ENCODE results near the gene NUDC. TPM values are rescaled to one million over a fixed set of nuclear protein-coding genes. Genes with fewer than 3 reads are reported as not detected.
"Not testable (repeated sequence)": the region's sequence is repeated elsewhere in the genome, so short reads cannot be mapped to it uniquely, and the experiment has no call there.

NUDC gene
- 84.9 TPM for polyA plus RNA-seq (ENCODE audit: insufficient read length)
- long read RNA-seq, donor 1, transcript NUDC-201 (9 exons, 1,800 nt), result major isoform, 46 of 85 reads
- long read RNA-seq, donor 1, partial matches to known transcripts, result 35 of 85 reads
- long read RNA-seq, donor 1, other reads (novel, unspliced or antisense), result 0 of 85 reads
- long read RNA-seq, donor 2, transcript NUDC-201 (9 exons, 1,800 nt), result major isoform, 40 of 63 reads
- long read RNA-seq, donor 2, partial matches to known transcripts, result 19 of 63 reads
- long read RNA-seq, donor 2, other reads (novel, unspliced or antisense), result 0 of 63 reads
- long read RNA-seq, donor 3, transcript NUDC-201 (9 exons, 1,800 nt), result major isoform, 31 of 61 reads
- long read RNA-seq, donor 3, partial matches to known transcripts, result 28 of 61 reads
- long read RNA-seq, donor 3, other reads (novel, unspliced or antisense), result 0 of 61 reads
- long read RNA-seq, donor 4, partial matches to known transcripts, result 0 of 4 reads
- long read RNA-seq, donor 4, other reads (novel, unspliced or antisense), result 0 of 4 reads
- long read RNA-seq, donor 5, transcript NUDC-204 (2 exons, 607 nt), result minor isoform, 6 of 143 reads
- long read RNA-seq, donor 5, transcript NUDC-201 (9 exons, 1,800 nt), result major isoform, 68 of 143 reads
- long read RNA-seq, donor 5, partial matches to known transcripts, result 69 of 143 reads
- long read RNA-seq, donor 5, other reads (novel, unspliced or antisense), result 0 of 143 reads
- long read RNA-seq, donor 6, transcript NUDC-201 (9 exons, 1,800 nt), result major isoform, 47 of 94 reads
- long read RNA-seq, donor 6, partial matches to known transcripts, result 43 of 94 reads
- long read RNA-seq, donor 6, other reads (novel, unspliced or antisense), result 0 of 94 reads
- long read RNA-seq, donor 7, transcript NUDC-204 (2 exons, 607 nt), result minor isoform, 5 of 114 reads
- long read RNA-seq, donor 7, transcript NUDC-201 (9 exons, 1,800 nt), result major isoform, 62 of 114 reads
- long read RNA-seq, donor 7, partial matches to known transcripts, result 47 of 114 reads
- long read RNA-seq, donor 7, other reads (novel, unspliced or antisense), result 0 of 114 reads
- long read RNA-seq, donor 8, transcript NUDC-201 (9 exons, 1,800 nt), result major isoform, 25 of 38 reads
- long read RNA-seq, donor 8, partial matches to known transcripts, result 13 of 38 reads
- long read RNA-seq, donor 8, other reads (novel, unspliced or antisense), result 0 of 38 reads

DNA sequence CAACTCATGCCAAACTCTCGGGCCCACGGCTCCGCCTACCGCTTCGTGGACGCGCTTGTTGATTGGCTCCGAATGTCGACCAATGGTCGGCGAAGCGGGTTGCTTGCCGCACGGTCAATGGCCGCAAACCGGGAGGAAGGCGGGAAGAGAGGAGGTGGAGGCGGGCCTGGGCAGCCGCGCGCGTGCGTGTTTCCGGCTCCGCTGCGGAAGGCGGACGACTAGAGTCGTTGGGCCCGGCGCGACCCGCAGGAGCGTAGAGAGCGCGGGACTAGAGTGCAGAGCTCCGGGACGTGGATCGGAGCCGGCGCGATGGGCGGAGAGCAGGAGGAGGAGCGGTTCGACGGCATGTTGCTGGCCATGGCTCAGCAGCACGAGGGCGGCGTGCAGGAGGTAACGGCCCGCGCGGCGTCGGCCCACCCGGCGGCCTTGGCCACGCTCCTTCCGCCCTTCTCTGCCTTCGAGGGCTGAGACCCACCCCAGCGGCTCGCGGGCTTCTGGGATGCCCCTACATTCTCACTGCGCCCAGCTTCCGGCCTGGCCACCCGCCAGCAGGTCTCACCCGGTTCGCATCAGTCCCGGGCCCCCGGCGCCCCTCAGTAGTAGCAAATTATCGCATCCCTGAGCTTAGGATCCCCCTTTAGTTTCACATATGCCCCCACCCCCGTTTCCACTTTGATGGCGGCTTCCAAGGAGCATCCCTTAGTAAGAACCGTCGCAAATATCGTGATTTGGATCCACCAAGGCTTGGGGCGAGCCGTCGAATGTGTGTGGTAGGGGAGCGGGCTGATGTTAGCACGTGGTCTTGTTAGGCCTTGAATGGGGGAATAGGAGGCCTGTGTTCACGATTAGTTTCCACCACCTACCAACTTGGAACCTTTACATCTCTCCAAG is at the start of gene NUDC:
TSS of gene NUDC (plus strand) at position 204 of the 891 bp plus-strand sequence. CDS start at position 310, 106 bp downstream.
- DNase-seq, result peak; percentile 96

DNA sequence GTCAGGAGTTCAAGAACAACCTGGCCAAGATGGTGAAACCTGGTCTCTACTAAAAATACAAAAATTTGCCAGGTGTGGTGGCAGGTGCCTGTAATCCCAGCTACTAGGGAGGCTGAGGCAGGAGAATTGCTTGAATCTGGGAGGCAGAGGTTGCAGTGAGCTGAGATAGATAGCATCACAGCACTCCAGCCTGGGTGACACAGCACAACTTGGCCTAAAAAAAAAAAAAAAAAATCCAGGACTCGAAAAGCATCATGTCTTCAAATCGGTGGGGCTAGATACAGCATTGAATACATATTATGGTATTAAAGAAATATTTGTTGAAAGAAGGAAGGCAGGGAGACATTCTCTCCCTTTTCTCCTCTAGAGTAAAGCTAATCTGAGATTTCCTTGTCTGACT is 48.4 kb upstream of the NUDC start:
- DNase-seq, result not testable (repeated sequence)

DNA sequence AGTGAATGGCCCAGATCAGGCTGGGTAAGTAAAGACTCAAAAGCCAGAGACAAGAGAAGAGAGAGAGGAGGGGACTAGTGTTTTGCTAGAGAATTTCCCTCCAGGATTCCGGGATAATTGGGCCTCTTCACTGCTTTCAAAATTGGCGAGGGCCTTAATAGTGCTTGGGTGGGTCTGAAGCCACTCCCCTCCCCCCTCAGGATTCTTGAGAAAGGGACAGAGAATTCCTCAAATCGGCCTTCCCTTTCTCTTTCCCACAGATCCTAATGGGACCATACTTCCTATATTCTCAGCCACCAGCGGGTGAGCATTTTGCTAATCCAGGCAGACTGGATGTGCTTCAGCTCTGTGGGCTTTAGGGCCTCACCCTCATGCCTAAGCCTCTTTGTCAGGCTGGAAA is 46.6 kb upstream of the NUDC start:
- no peak for DNase-seq

DNA sequence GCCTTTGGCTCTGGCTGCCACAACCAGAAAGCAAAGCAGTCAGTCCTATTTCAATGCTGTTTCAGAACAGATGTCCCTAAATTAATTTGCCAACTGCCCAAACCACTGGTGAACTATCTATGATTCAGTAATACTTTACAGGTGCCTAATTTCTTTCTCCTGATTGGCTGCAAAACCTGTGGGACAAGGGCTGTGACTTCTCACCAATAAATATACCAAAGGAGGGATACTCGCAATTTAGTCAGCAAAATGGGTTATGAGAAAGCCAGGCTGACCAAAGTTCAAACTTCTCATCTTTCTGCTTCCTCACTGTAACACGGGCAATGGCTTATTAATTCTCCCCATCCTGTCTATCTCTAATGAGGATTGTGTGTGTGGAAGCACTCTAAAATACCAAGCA is 44.2 kb upstream of the NUDC start:
- DNase-seq, result no peak

DNA sequence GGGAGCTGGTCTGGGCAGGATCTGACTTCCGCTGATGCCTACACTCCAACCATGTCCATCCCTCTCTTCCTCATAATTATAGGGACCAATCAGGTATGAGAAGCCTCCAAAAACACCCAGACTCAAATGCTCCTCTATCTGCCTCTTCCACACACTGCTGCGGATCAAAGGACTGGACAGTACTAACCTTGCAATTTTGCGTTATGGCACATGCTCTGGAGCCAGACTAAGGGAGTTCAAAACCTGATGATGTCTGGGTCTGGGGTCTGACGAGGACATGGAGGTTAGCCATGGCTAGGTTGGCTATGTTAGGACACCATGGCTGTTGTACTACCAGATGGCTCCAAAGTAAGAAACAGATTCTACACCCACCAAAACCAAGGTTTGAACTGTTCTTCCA is 41.8 kb upstream of the NUDC start:
- no peak for DNase-seq

DNA sequence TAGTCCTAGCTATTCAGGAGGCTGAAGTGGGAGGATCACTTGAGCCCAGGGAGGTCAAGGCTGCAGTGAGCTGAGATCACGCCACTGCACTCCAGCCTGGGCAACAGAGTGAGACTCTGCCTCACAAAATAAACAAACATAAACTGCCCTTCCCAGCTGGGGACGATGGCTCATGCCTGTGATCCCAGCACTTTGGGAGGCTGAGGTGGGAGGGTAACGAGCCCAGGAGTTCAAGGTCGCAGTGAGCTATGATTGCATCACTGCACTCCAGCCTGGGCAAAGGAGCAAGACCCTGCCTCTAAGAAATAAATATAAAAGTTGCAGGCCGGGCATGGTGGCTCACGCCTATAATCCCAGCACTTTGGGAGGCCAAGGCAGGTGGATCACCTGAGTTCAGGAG is 39.9 kb upstream of the NUDC start:
- DNase-seq, result not testable (repeated sequence)

DNA sequence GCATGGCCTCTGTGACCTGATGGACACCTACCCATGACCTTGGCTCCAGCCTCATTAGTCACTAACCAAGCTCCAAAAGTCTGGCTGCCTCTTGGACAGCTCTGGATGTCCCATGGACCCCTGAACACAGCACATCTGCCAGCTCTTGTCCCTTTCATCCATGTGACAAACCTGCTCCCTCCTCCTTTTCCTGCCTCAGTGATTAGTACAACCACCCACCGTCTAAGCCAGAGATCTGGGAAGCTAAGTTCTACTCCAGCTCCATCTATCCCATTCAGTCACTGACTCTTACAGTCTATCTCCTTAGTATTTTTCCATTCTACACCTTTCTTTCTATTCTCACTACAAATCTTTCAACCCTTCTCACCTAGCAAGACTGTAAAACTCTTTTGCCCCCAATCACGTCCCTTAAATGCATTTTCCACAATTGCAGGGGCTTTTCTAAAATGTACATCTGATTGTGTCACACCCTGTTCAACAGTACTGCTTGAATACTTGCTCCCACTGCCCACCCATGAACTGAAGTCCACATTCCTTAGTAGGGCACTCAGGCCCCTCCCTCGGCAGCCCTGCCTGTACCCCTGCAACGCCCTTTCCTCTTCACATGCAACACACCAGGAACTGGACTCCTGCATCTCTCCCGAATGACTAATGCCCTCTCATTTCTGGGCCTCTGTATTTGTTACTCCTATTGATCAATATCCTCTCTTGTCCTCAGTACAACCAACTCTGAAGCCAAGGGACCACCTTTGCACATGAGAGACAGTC is 38.7 kb upstream of the NUDC start:
- no peak for DNase-seq

DNA sequence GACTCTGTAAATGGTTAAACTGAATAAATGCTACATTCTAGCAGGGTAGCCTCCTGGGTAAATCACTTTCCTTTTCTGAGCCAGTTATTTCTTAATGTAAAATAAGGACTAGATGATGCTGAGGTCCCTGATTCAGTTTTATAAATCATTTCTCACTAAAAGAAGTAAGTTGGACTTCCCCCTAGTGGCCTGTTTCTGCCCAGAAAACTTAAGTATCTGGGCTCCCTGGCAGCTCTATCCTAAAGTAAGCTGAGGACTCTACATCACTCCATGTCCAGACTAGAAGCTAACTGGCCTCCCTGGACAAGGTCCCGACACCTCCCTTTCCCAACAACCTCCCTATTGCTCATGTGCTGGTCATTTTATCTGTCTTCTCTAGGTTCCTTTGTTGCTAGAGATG is 34.4 kb upstream of the NUDC start:
- DNase-seq, result no peak

DNA sequence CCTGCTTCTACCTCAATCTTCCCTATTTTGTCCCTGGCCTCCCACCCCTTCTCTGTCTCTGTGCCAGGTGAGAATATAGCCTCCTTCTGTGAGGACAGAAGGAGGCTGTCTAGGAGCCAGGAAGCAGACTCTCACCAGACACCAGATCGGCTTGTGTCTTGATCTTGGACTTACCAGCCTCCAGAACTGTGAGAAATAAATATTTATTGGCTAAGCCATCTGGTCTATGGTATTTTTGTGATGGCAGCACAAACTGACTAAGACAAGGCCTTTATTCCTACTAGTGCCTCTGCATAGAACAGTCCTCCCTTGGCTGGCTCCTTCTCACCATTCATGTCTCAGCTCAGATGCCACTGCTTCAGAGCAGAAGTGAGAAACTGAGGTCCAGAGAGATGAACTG is 33.3 kb upstream of the NUDC start:
- no peak for DNase-seq

DNA sequence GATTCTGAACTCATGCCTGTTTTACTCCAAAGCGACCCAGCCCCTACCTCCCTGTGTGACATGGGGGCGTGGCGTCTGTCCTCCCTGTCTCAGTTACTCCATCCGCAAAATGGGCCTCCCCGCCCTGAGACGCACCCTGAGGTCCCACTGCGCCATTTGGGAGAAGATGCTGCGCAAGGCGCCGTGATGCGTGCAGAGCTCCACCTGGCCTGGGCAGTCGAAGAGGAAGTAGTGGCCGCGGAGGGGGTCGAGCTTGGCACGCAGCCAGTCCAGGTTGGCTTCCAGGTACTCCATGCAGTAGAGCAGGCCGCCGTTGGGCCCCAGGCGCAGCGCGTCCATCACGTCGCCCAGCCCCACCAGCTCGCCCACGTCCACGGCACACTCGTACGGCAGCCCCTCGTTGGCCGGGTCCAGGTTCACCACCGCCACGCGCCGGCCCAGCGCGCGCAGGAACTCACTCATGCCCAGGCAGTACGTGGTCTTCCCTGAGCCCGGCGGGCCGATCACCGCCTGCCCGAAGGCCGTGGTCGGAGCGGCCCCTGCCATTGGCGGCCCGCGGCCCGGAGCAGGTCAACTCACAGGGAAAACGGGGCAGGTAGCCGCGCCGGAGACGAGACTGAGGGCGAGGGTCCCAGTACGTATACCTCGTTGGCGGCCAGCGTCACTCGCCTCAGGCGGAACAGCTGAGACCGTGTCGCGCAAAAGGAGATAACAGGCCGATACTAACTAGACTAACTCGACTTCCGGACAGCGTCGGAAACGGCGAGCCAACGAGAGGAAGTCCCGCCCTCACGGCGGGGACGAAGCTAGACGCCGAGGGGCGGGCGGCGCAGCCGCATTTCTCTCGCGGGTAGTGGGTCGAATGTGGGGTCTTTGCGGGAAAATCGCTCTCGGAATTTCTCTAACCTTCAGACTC is 31.7 kb upstream of the NUDC start, which contains the start of gene GPN2:
TSS of gene GPN2 (minus strand) at position 733 of the 916 bp plus-strand sequence. CDS start at position 546, 187 bp downstream.
- DNase-seq, result peak; percentile 76

DNA sequence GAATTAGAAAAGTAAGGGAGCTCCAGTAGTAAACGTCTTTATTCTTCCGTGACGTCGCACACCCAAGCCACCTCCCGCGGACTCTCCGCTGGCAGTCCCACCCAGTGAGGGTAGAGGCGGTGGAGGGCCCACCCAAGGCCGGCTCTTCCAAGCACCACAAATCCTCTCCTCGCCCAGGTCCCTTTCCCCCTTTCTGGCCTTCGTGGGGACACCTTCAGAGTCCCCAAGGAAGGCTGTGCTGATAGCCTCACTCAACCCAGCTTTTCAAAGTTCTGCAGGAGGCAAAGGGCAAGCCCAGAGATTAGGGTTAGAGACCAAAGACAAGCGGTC is 31.1 kb upstream of the NUDC start:
- DNase-seq, result no peak

DNA sequence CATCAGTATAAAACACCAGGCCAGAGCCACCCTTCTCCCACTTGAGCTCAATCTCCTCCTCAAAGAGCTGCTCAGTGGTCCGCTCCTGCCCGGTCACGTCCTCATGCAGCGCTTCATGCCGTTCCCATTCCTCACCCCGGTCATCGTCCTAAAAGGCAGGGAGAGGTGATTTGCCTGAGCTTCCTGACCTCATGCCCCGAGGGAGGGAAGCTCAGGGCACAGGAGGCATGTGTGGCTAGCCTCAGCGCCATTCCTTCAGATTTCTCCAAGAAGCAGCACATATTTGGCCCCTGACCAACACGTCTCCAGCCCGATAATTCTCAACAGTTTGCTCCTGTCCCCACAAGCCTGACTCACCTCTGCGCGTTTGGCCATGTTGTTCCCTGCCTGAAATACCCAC is 27.3 kb upstream of the NUDC start:
- no peak for DNase-seq

DNA sequence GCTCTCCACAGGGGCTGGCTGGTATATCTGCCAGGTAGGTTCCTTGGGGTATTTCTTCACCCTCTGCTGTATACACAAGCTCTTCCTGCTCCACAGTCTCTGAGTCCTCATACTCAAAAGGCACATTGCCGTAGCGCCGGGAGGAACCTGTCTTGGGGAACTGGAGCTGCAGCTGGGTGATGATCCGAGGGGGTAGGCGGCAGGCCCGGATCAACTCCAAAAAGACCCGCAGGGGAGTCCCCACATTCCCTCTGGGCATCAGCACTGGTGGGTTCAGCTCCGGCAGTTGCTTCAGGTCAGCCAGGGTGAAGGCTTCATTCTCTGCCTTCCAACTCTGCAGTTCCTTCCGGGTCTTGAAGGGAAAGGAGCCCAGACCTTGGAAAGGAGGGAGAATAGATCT is 24.2 kb upstream of the NUDC start:
- DNase-seq, result no peak

DNA sequence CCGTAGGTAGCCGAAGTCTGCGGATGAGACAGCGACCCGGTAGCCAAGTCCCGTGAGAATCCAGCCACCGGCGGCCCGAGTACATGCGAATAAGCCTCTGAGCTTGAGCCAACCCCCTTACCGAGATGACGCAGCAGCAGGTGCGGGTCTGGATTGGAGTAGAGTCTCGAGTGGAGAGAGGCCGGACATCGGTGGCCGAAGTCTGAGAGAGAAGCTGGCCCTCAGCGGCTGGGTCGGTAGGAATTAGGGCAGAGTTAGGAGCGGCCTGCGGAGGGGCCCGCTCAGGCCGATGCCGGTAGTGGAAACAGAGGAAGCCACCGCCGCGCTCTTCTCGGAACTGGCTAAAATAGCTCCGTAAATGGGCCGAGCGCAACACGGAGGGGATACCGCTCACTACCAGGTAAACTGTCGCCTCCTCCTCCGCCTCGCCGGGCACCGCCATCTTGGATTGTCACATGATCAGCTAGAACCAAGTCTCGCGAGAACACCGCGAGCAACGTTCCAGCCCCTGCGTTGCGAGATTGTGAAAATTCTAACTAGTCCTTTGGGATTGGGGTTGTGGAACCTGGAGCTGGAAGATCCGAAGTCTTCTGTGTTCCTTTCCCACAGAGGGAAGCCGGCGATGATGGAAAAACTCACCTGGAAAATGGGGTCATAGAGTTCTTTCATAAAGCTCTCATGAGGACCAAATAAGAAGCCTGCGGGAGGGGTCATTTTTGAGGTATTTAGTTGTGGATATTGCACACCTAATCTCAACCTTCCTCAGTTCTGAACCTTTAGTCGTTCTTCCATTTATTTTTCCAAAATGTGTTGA is 21.3 kb upstream of the NUDC start, which contains the start of gene GPATCH3:
TSS of gene GPATCH3 (minus strand) at position 467 of the 814 bp plus-strand sequence. CDS start at position 442, 25 bp downstream.
- DNase-seq, result peak; percentile 93

DNA sequence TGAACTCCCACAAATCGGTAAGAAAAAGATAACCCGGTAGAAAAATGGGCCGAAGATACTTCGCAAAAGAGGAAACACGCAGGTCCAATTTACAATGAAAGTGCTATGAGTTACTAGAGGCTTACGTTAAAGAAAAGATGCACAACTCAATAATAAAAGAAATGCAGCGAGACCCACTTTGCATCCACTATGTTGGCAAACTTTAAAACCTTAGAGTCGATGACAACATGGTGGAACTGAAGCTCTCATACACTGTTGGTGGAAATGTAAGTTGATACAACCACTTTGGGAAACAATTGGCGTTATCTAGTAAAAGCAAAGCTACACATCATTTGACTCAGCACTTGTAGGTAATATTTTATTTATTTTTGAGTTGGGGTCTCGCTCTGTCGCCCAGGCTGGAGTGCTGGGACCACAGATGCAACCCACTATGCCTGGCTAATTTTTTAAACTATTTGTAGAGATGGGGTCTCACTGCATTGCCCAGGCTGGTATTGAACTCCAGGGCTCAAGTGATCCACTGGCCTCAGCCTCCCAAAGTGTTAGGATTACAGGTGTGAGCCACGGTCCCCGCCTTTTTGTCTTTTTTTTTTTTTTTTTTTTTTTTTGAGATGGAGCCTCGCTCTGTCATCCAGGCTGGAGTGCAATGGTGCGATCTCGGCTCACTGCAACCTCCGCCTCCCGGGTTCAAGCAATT is 20.6 kb upstream of the NUDC start:
- no peak for DNase-seq

DNA sequence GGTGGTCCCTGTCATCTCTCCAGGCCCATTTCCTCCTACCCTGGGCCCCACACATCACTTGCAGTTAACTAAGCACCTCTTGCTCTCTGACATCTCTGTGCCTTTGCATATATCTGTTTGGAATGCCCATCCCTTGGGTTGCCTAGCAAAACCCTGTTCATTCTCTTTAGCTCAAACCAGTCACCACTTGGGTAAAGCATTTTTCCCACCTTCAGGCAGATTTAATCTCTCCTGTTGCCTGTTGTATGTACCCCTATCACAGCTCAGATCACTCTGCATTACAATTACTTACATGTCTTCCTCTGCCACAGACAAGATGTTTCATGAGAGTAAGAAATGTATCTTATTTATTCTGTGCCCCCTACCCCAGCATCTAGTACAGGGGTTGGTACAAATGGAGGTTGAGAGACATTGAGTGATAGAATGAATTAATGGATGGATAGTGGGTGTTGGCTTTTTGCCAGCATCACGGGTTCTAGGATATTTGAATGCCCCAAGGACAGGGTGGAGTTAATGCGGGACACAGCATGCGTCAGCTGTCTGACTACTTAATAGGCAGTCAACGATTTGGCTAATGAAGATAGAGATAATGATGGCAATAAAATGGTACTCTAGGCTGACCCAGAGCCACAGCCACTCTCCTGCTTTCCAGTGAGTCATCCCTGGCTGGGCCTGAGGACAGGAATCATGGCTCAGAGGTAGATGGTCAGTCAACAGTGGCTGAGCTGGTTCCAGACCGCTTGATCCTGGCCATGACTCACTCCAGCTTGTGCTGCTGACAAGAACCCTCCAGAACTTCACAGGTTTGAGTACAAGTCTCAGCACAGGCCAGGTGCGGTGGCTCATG is 14.2 kb upstream of the NUDC start:
- no peak for DNase-seq

DNA sequence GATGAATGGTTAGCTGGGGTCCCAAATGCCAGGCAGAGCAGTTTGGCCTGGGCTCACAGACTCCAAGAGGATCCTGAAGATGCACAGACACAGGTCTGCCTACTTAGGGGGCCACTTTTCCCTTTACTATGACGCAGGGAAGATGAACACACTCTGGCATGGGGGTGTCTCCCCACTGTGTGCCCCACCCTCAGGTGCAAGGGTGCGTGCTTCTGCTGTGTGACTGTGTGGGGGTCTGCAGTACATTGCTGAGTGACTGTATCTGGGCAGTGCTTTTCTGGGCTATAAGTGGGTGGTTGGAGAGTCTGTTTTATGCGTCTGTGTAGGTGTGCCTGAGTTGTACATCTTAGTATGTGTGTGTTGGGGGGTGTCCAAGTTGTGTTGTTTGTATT is 11.6 kb upstream of the NUDC start:
- no peak for DNase-seq
